Measurements from ENCODE around the gene PID1. TPM values are rescaled to one million over a fixed set of nuclear protein-coding genes. Genes with fewer than 3 reads are reported as not detected.

The PID1 gene
- total RNA-seq, 1 experiment from 2014 or later = 2.9 TPM

DNA sequence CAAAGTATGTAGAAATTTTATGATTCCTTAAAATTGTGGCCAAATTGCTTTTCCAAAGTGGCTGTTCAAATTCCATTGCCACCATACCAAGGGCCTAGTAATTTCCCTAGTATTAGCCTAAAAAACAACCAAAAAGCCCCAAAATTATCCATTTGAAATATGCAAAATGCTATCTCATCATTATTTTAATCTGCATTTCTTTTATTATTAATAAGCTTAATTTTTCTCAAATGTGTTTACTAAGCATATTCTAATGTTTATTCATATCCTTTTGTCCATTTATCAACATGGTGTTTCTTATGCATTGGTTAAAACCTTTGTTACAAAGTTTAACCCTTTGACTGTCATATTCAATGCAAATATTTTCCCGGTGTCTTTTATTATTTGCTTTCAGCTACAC lies 48.0 kb downstream of the PID1 start:
- POLR2A ChIA-PET = no interaction called here
- in situ Hi-C loops (cut with HindIII; ENCODE audit: low pct_unique_long_range_greater_than_20kb, low sequenced_read_pairs) = no loop called here
- no peak for DNase-seq (ENCODE audit: low read depth, low spot score)

GRCh38 chr2:229221641-229222040 lies 49.4 kb downstream of the PID1 start:
- TF ChIP-seq SIN3A (IDR thresholded peaks at IDR 0.05; ENCODE audit: borderline replicate concordance, insufficient read depth, low read depth, low read length) (no peak), TCF7L2 (IDR thresholded peaks at IDR 0.05; ENCODE audit: low read depth, low read length) (no peak)
- TF ChIP-seq, protein P1, sequence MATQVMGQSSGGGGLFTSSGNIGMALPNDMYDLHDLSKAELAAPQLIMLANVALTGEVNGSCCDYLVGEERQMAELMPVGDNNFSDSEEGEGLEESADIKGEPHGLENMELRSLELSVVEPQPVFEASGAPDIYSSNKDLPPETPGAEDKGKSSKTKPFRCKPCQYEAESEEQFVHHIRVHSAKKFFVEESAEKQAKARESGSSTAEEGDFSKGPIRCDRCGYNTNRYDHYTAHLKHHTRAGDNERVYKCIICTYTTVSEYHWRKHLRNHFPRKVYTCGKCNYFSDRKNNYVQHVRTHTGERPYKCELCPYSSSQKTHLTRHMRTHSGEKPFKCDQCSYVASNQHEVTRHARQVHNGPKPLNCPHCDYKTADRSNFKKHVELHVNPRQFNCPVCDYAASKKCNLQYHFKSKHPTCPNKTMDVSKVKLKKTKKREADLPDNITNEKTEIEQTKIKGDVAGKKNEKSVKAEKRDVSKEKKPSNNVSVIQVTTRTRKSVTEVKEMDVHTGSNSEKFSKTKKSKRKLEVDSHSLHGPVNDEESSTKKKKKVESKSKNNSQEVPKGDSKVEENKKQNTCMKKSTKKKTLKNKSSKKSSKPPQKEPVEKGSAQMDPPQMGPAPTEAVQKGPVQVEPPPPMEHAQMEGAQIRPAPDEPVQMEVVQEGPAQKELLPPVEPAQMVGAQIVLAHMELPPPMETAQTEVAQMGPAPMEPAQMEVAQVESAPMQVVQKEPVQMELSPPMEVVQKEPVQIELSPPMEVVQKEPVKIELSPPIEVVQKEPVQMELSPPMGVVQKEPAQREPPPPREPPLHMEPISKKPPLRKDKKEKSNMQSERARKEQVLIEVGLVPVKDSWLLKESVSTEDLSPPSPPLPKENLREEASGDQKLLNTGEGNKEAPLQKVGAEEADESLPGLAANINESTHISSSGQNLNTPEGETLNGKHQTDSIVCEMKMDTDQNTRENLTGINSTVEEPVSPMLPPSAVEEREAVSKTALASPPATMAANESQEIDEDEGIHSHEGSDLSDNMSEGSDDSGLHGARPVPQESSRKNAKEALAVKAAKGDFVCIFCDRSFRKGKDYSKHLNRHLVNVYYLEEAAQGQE (IDR thresholded peaks at IDR 0.05; ENCODE audit: insufficient read depth in 1 of 2, low read depth in 2 of 2, low read length in 1 of 2) = no peak
- Histone ChIP-seq H3K36me3 (ENCODE audit: control insufficient read depth, insufficient read depth, low read length) (no peaks in the 10 kb centered on the region), H3K27me3 (ENCODE audit: control insufficient read depth, insufficient read depth, low read length) (no peaks in the 10 kb centered on the region), H3K9me3 (ENCODE audit: control insufficient read depth, insufficient read depth, low read depth, low read length) (no peaks in the 10 kb centered on the region), H3K4me3 (ENCODE audit: low read depth in 2 of 2, low read length in 2 of 2) (no peak overlapping the region), H3K27ac (ENCODE audit: low read length) (no peak overlapping the region), H3K4me1 (ENCODE audit: control insufficient read depth, insufficient read depth, low read length) (no peaks in the 10 kb centered on the region)
- no peak for ATAC-seq
- POLR2A ChIA-PET = no interaction called here
- no peak for DNase-seq (ENCODE audit: low read depth, low spot score)
- BruUV-seq (replicated peaks) = no TSS peak
- CTCF ChIA-PET = no interaction called here
- intact Hi-C loops (cut with micrococcal nuclease; ENCODE audit: unreplicated experiment) (no loop called here), in situ Hi-C loops (cut with HindIII; ENCODE audit: low pct_unique_long_range_greater_than_20kb, low sequenced_read_pairs) (no loop called here)

More for the DNA sequence above, 48.0 kb downstream of the PID1 start:
- H3K4me3 ChIP-seq (ENCODE audit: low read depth in 2 of 2, low read length in 2 of 2) = no peak overlapping the region
- TF ChIP-seq TCF7L2 (IDR thresholded peaks at IDR 0.05; ENCODE audit: low read depth, low read length) = no peak
- no peak for TF ChIP-seq POLR2AphosphoS5 (IDR thresholded peaks at IDR 0.05; ENCODE audit: low read depth, low read length)
- TF ChIP-seq, protein P2, sequence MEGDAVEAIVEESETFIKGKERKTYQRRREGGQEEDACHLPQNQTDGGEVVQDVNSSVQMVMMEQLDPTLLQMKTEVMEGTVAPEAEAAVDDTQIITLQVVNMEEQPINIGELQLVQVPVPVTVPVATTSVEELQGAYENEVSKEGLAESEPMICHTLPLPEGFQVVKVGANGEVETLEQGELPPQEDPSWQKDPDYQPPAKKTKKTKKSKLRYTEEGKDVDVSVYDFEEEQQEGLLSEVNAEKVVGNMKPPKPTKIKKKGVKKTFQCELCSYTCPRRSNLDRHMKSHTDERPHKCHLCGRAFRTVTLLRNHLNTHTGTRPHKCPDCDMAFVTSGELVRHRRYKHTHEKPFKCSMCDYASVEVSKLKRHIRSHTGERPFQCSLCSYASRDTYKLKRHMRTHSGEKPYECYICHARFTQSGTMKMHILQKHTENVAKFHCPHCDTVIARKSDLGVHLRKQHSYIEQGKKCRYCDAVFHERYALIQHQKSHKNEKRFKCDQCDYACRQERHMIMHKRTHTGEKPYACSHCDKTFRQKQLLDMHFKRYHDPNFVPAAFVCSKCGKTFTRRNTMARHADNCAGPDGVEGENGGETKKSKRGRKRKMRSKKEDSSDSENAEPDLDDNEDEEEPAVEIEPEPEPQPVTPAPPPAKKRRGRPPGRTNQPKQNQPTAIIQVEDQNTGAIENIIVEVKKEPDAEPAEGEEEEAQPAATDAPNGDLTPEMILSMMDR (IDR thresholded peaks at IDR 0.05) = no peak
- TF ChIP-seq, protein P1 (IDR thresholded peaks at IDR 0.05; ENCODE audit: insufficient read depth in 1 of 2, low read depth in 2 of 2, low read length in 1 of 2) = no peak
- no peak for TF ChIP-seq SIN3A (IDR thresholded peaks at IDR 0.05; ENCODE audit: borderline replicate concordance, insufficient read depth, low read depth, low read length)
- no TSS peak for BruUV-seq (replicated peaks)
- no peaks in the 10 kb centered on the region for H3K4me1 ChIP-seq (ENCODE audit: control insufficient read depth, insufficient read depth, low read length)
- intact Hi-C loops (cut with micrococcal nuclease; ENCODE audit: unreplicated experiment) = no loop called here
- H3K36me3 ChIP-seq (ENCODE audit: control insufficient read depth, insufficient read depth, low read length) = no peaks in the 10 kb centered on the region
- H3K27me3 ChIP-seq (ENCODE audit: control insufficient read depth, insufficient read depth, low read length) = no peaks in the 10 kb centered on the region
- no peaks in the 10 kb centered on the region for H3K9me3 ChIP-seq (ENCODE audit: control insufficient read depth, insufficient read depth, low read depth, low read length)
- ATAC-seq = no peak
- CTCF ChIA-PET = no interaction called here
- H3K27ac ChIP-seq (ENCODE audit: low read length) = no peak overlapping the region

Measured in Panc1 (cell line).